Measurements from ENCODE around the gene TTPAL. TPM values are rescaled to one million over a fixed set of nuclear protein-coding genes. Genes with fewer than 3 reads are reported as not detected.

Gene TTPAL
- total RNA-seq, 1 experiment from 2014 or later = 14.0 TPM

GRCh38 chr20:44450281-44450889 lies 25.3 kb upstream of the TTPAL start:
- POLR2A ChIA-PET (ENCODE audit: unreplicated experiment) = no interaction called here
- no peak overlapping the region for H3K27ac ChIP-seq (ENCODE audit: low read length)
- peak; percentile 37 for ATAC-seq
- no peaks in the 10 kb centered on the region for H3K4me1 ChIP-seq (ENCODE audit: insufficient read depth, low read length)
- no peak overlapping the region for H3K4me2 ChIP-seq (ENCODE audit: low read length)
- TF ChIP-seq EZH2phosphoT487 (IDR thresholded peaks at IDR 0.05; ENCODE audit: borderline replicate concordance, low read length) (no peak), CTCF (conservative IDR thresholded peaks at IDR 0.05; ENCODE audit: low read depth, low read length) (no peak), EZH2 (IDR thresholded peaks at IDR 0.05; ENCODE audit: low read length, unreplicated experiment) (no peak)
- no peak overlapping the region for H3K4me3 ChIP-seq (ENCODE audit: low read length)
- no peak overlapping the region for H2AFZ ChIP-seq (ENCODE audit: low read length)
- no peaks in the 10 kb centered on the region for H3K9me2 ChIP-seq (replicated peaks; ENCODE audit: low read length)
- no TSS peak for BruUV-seq (replicated peaks)
- no peak overlapping the region for H3K9ac ChIP-seq (ENCODE audit: low read length)
- intact Hi-C loops (cut with micrococcal nuclease) = no loop called here
- no peaks in the 10 kb centered on the region for H3F3A ChIP-seq (ENCODE audit: low read length, unreplicated experiment)
- CTCF ChIA-PET = interaction anchor here (0.6 kb wide), 1 partner anchor 9 kb away, joined by 3 read pairs; no protein-coding TSS in a partner anchor
- H3K9me3 ChIP-seq (ENCODE audit: low read length) = no peaks in the 10 kb centered on the region
- DNase-seq = no peak
- H3K79me2 ChIP-seq (ENCODE audit: low read length) = no peaks in the 10 kb centered on the region
- H3K27me3 ChIP-seq (ENCODE audit: low read length) = 0 out of 2 replicates have a peak, but pooled peaks cover 2% of the 10 kb centered on the region
- no peaks in the 10 kb centered on the region for H4K20me1 ChIP-seq (ENCODE audit: low read length)
- H3K36me3 ChIP-seq (ENCODE audit: low read depth, low read length) = no peaks in the 10 kb centered on the region

DNA sequence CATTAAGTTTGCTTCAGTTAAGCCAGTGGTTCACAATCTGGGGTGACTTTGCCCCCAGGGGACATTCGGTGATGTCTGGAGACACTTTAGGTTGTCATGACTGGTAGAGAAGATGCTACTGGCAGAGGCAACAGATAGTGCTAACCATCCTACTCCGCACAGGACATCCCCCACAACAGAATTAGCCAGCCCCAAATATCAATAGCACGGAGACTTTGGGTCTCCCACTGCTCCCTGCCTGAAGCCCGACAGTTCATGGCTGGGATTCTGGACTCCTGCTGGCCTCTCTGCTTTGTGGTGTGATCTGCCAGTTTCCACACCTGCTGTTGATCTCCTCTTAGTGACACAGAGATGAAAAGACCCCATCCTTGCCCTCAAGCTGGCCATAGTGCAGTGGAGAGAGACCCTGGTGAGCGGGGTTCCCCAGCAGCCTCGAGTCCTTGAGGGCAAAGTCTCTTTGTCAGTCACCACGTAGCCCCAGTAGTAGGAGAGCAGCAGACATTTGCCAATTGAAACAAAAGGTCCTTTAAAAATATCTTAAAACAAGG lies 24.7 kb upstream of the TTPAL start:
- no peaks in the 10 kb centered on the region for H3K9me3 ChIP-seq (ENCODE audit: low read length)
- H3F3A ChIP-seq (ENCODE audit: low read length, unreplicated experiment) = no peaks in the 10 kb centered on the region
- CTCF ChIA-PET = no interaction called here
- H3K36me3 ChIP-seq (ENCODE audit: low read depth, low read length) = no peaks in the 10 kb centered on the region
- no peak overlapping the region for H3K27ac ChIP-seq (ENCODE audit: low read length)
- POLR2A ChIA-PET (ENCODE audit: unreplicated experiment) = no interaction called here
- no peaks in the 10 kb centered on the region for H3K79me2 ChIP-seq (ENCODE audit: low read length)
- TF ChIP-seq EZH2phosphoT487 (IDR thresholded peaks at IDR 0.05; ENCODE audit: borderline replicate concordance, low read length) (no peak), EZH2 (IDR thresholded peaks at IDR 0.05; ENCODE audit: low read length, unreplicated experiment) (no peak), CTCF (conservative IDR thresholded peaks at IDR 0.05; ENCODE audit: low read depth, low read length) (no peak)
- H4K20me1 ChIP-seq (ENCODE audit: low read length) = no peaks in the 10 kb centered on the region
- no peak overlapping the region for H2AFZ ChIP-seq (ENCODE audit: low read length)
- H3K9ac ChIP-seq (ENCODE audit: low read length) = no peak overlapping the region
- no peaks in the 10 kb centered on the region for H3K9me2 ChIP-seq (replicated peaks; ENCODE audit: low read length)
- 0 out of 2 replicates have a peak, but pooled peaks cover 2% of the 10 kb centered on the region for H3K27me3 ChIP-seq (ENCODE audit: low read length)
- DNase-seq (no peak), ATAC-seq (no peak)
- H3K4me2 ChIP-seq (ENCODE audit: low read length) = no peak overlapping the region
- no peaks in the 10 kb centered on the region for H3K4me1 ChIP-seq (ENCODE audit: insufficient read depth, low read length)
- BruUV-seq (replicated peaks) = no TSS peak
- H3K4me3 ChIP-seq (ENCODE audit: low read length) = no peak overlapping the region
- intact Hi-C loops (cut with micrococcal nuclease) = no loop called here

DNA sequence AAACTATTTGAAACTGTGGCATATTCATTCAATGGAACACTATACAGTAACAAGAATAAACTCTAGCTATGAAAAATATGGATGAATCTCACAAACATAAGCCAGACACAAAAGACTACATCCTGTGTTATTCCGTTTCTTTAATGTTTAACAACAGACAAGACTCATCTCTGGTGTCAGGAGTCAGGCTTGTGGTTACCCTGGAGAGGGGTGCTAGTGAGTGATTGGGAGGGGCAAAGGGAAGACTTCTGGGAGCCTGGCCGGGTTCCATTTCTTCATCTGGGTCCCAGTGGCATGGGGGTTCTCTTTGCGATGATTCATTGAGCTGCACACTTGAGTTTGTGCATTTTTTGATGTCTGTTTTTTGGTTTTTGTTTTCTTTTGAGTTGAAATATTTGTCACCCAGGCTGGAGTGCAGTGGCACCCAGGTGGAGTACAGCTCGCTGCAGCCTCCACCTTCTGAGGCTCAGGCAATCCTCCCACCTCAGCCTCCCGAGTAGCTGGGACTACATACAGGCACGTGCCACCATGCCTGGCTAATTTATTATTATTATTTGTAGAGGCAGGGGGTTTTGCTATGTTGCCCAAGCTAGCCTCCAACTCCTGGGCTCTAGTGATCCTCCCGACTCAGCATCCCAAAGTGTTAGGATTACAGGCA lies 21.2 kb upstream of the TTPAL start:
- no peaks in the 10 kb centered on the region for H3K9me3 ChIP-seq (ENCODE audit: low read length)
- POLR2A ChIA-PET (ENCODE audit: unreplicated experiment) = no interaction called here
- BruUV-seq (replicated peaks) = no TSS peak

More for the DNA sequence above, 21.2 kb upstream of the TTPAL start:
- Histone ChIP-seq H2AFZ (ENCODE audit: low read length) (no peak overlapping the region), H3K79me2 (ENCODE audit: low read length) (no peaks in the 10 kb centered on the region), H3F3A (ENCODE audit: low read length, unreplicated experiment) (no peaks in the 10 kb centered on the region), H3K9me2 (replicated peaks; ENCODE audit: low read length) (no peaks in the 10 kb centered on the region), H3K9ac (ENCODE audit: low read length) (no peak overlapping the region), H3K4me2 (ENCODE audit: low read length) (no peak overlapping the region), H3K4me1 (ENCODE audit: insufficient read depth, low read length) (no peaks in the 10 kb centered on the region), H3K4me3 (ENCODE audit: low read length) (no peak overlapping the region), H3K27me3 (ENCODE audit: low read length) (0 out of 2 replicates have a peak, but pooled peaks cover 2% of the 10 kb centered on the region), H3K36me3 (ENCODE audit: low read depth, low read length) (no peaks in the 10 kb centered on the region), H4K20me1 (ENCODE audit: low read length) (no peaks in the 10 kb centered on the region), H3K27ac (ENCODE audit: low read length) (no peak overlapping the region)
- no peak for DNase-seq
- TF ChIP-seq EZH2 (IDR thresholded peaks at IDR 0.05; ENCODE audit: low read length, unreplicated experiment) = no peak
- no peak for TF ChIP-seq EZH2phosphoT487 (IDR thresholded peaks at IDR 0.05; ENCODE audit: borderline replicate concordance, low read length)
- no peak for TF ChIP-seq CTCF (conservative IDR thresholded peaks at IDR 0.05; ENCODE audit: low read depth, low read length)
- CTCF ChIA-PET = no interaction called here
- ATAC-seq = no peak
- intact Hi-C loops (cut with micrococcal nuclease) = no loop called here
